K562 (cell line): Measurements from ENCODE around the gene FKBP7. TPM values are rescaled to one million over a fixed set of nuclear protein-coding genes. Genes with fewer than 3 reads are reported as not detected.

Experiments used
- EP400 ChIP-seq: fragments of 450-650 bp; IDR thresholded peaks from 2 replicates; pipeline ENCODE4 v1.6.1; 2017; ENCODE audit warnings: antibody characterized with exemption, mild to moderate bottlenecking, moderate library complexity
- FIP1L1 ChIP-seq: fragments of 200-400 bp; formaldehyde crosslinking; IDR thresholded peaks from 2 replicates; pipeline ENCODE4 v1.6.1; 2018; ENCODE audit warnings: mild to moderate bottlenecking, low read depth, low read length; ENCODE audit not compliant: poor library complexity, severe bottlenecking
- FOXA1 ChIP-seq: fragments of 450-650 bp; IDR thresholded peaks from 2 replicates; pipeline ENCODE4 v1.6.1; 2016; ENCODE audit warnings: mild to moderate bottlenecking, borderline replicate concordance
- FOXA3 ChIP-seq, 2 experiments: fragments of 450-650 bp in 1 of 2; sonication (generic) in 1 of 2; formaldehyde crosslinking; IDR thresholded peaks in 1 of 2; conservative IDR thresholded peaks in 1 of 2; 2 replicates each; pipeline versions ENCODE4 v1.4.0 to v1.8.0; 2020 to 2022; ENCODE audit warnings: mild to moderate bottlenecking in 2 of 2, missing genetic modification reagents in 1 of 2
- MECOM ChIP-seq: fragments of 250-450 bp; sonication (Bioruptor Pico); IDR thresholded peaks from 2 replicates; pipeline ENCODE4 v1.8.0; 2022; ENCODE audit warnings: inconsistent platforms
- NR2F6 ChIP-seq: fragments of 450-650 bp; formaldehyde crosslinking; IDR thresholded peaks from 2 replicates; pipeline ENCODE4 v1.4.0; 2020; ENCODE audit warnings: mild to moderate bottlenecking
- OTX1 ChIP-seq: fragments of 450-650 bp; formaldehyde crosslinking; IDR thresholded peaks from 2 replicates; pipeline ENCODE4 v1.4.0; 2022; ENCODE audit warnings: mild to moderate bottlenecking
- PHTF2 ChIP-seq: fragments of 250-450 bp; sonication (Bioruptor Pico); IDR thresholded peaks from 2 replicates; pipeline ENCODE4 v1.5.0; 2021; ENCODE audit warnings: mild to moderate bottlenecking
- POLR2A ChIP-seq: fragments of 450-650 bp; conservative IDR thresholded peaks from 2 replicates; pipeline ENCODE4 v1.6.1; 2016
- RAD51 ChIP-seq: fragments of 450-650 bp; IDR thresholded peaks from 2 replicates; pipeline ENCODE4 v1.7.1; 2016; ENCODE audit warnings: low read depth, mild to moderate bottlenecking, borderline replicate concordance
- RBM17 ChIP-seq: fragments of 200-400 bp; formaldehyde crosslinking; IDR thresholded peaks from 2 replicates; pipeline ENCODE4 v1.6.1; 2017; ENCODE audit warnings: low read depth, mild to moderate bottlenecking, low read length, borderline replicate concordance
- ZNF354B ChIP-seq: fragments of 250-450 bp; sonication (Bioruptor Pico); IDR thresholded peaks from 2 replicates; pipeline ENCODE4 v1.4.0; 2020
- ZNF561 ChIP-seq: fragments of 450-650 bp; formaldehyde crosslinking; conservative IDR thresholded peaks from 2 replicates; pipeline ENCODE4 v1.4.0; 2020; ENCODE audit warnings: mild to moderate bottlenecking, moderate library complexity
- ZNF778 ChIP-seq: fragments of 450-650 bp; formaldehyde crosslinking; IDR thresholded peaks from 2 replicates; pipeline ENCODE4 v1.4.0; 2020; ENCODE audit warnings: mild to moderate bottlenecking, moderate library complexity
- polyA plus RNA-seq, 8 experiments: library from polyadenylated mRNA; depleted of rRNA in 4 of 8; stranded (reverse) in 5 of 8; unstranded in 3 of 8; fragments of >200 nt; fragmentation: Nextera tagmentation in 2 of 8; fragmentation: Illumina TruSeq in 1 of 8; extraction: Ambion mirVana in 2 of 8; extraction: Trizol in 1 of 8; gene quantifications; 2 replicates each; pipeline versions ENCODE4 v1.2.1 to v1.2.3, GENCODE V29; 2011 to 2014; ENCODE audit warnings: inconsistent platforms in 1 of 8, missing spikeins in 1 of 8
- total RNA-seq, 7 experiments: library from RNA; depleted of rRNA in 6 of 7; stranded (reverse); fragments of >200 nt in 6 of 7; fragmentation: Illumina TruSeq in 2 of 7; extraction: Trizol in 2 of 7; gene quantifications; 2 replicates each; pipeline versions ENCODE4 v1.2.1 to v1.2.3, GENCODE V29; 2011 to 2021; ENCODE audit warnings: low replicate concordance in 1 of 7
- TF ChIP-seq, protein P1 (sequence below), 2 experiments: fragments of 450-650 bp; formaldehyde crosslinking in 1 of 2; IDR thresholded peaks; 2 replicates each; pipeline versions ENCODE4 v1.4.0 to v1.6.1; 2014 to 2020; ENCODE audit warnings: mild to moderate bottlenecking in 2 of 2, borderline replicate concordance in 1 of 2, low read depth in 1 of 2
- TF ChIP-seq, protein P2 (sequence below): sonication (generic); formaldehyde crosslinking; IDR thresholded peaks from 2 replicates; pipeline ENCODE4 v1.8.0; 2022; ENCODE audit warnings: mild to moderate bottlenecking, missing genetic modification reagents
- TF ChIP-seq, protein P3 (sequence below): fragments of 450-650 bp; conservative IDR thresholded peaks from 2 replicates; pipeline ENCODE4 v1.6.1; 2016; ENCODE audit warnings: missing genetic modification characterization, low read depth, mild to moderate bottlenecking, missing compliant biosample characterization, moderate library complexity

Gene FKBP7
- total and polyA plus RNA-seq, 9 of the 15 experiments (the other 6 are each of a cell fraction or from before 2014, with no cell fraction given) = 6.1 to 23.2 (median 19.0) TPM

DNA sequence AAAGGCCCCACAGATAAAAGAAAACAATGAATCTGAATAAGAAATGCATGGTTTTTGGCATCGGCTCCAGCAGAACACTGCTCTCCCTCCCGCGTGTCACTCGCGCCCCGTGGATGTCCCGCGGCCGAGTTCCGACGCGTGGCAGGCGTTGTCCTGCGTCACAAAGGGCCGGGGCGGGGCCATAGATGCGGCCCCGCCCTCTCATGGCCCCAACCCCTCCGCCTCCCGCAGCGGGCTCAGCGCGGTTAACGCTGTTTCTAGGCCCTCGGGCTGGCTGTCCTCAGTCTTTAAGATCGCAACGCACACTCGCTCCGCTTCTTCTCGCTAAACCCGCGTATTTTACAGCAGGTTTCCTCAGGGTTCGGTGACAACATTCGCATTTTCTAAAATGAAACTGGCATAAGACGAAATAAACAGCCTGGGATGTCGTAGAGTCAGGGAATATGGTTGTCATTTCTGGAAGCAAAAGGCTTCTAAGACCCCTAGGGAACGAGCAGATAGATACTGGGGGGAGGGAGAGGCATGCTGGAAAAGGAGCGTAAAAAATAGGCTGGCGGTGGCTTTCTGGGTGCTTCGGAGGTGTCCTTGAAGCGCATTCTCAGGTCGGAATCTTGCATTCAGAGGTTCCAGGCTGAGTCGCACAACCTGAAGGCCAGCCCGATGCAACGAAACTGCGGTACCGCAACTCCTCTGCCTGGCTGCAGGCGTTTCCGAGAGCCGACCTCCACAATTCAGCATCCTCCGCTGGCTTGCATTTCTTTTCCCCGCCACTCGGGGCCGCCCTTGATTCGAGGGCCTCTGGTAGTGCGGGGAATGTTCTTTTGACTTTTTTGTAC, at the start of gene FKBP7 (continued):
- TF ChIP-seq, protein P1, sequence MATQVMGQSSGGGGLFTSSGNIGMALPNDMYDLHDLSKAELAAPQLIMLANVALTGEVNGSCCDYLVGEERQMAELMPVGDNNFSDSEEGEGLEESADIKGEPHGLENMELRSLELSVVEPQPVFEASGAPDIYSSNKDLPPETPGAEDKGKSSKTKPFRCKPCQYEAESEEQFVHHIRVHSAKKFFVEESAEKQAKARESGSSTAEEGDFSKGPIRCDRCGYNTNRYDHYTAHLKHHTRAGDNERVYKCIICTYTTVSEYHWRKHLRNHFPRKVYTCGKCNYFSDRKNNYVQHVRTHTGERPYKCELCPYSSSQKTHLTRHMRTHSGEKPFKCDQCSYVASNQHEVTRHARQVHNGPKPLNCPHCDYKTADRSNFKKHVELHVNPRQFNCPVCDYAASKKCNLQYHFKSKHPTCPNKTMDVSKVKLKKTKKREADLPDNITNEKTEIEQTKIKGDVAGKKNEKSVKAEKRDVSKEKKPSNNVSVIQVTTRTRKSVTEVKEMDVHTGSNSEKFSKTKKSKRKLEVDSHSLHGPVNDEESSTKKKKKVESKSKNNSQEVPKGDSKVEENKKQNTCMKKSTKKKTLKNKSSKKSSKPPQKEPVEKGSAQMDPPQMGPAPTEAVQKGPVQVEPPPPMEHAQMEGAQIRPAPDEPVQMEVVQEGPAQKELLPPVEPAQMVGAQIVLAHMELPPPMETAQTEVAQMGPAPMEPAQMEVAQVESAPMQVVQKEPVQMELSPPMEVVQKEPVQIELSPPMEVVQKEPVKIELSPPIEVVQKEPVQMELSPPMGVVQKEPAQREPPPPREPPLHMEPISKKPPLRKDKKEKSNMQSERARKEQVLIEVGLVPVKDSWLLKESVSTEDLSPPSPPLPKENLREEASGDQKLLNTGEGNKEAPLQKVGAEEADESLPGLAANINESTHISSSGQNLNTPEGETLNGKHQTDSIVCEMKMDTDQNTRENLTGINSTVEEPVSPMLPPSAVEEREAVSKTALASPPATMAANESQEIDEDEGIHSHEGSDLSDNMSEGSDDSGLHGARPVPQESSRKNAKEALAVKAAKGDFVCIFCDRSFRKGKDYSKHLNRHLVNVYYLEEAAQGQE (IDR thresholded peaks at IDR 0.05; ENCODE audit: borderline replicate concordance) = peak; percentile 41; the same call in 1 of the 2 replicates
- TF ChIP-seq, protein P1 (CRISPR knock-in tag; IDR thresholded peaks at IDR 0.05; ENCODE audit: low read depth) = no peak
- no peak for TF ChIP-seq FIP1L1
- no peak for TF ChIP-seq ZNF561
- TF ChIP-seq, protein P2, sequence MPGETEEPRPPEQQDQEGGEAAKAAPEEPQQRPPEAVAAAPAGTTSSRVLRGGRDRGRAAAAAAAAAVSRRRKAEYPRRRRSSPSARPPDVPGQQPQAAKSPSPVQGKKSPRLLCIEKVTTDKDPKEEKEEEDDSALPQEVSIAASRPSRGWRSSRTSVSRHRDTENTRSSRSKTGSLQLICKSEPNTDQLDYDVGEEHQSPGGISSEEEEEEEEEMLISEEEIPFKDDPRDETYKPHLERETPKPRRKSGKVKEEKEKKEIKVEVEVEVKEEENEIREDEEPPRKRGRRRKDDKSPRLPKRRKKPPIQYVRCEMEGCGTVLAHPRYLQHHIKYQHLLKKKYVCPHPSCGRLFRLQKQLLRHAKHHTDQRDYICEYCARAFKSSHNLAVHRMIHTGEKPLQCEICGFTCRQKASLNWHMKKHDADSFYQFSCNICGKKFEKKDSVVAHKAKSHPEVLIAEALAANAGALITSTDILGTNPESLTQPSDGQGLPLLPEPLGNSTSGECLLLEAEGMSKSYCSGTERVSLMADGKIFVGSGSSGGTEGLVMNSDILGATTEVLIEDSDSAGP (CRISPR knock-in tag) = 0 out of 2 replicates have a peak, but pooled peaks have one; percentile 20
- TF ChIP-seq RAD51 = no peak
- TF ChIP-seq ZNF354B (CRISPR knock-in tag) = no peak
- peak in 1 of 2 experiments; percentile 41; a peak in 1 of 4 replicates for TF ChIP-seq FOXA3 (CRISPR knock-in tag; conservative IDR thresholded peaks at IDR 0.05 in 1 of 2, IDR thresholded peaks at IDR 0.05 in 1 of 2)
- TF ChIP-seq POLR2A = peak; percentile 85
- peak; percentile 43; the same call in 1 of the 2 replicates for TF ChIP-seq OTX1 (CRISPR knock-in tag)
- TF ChIP-seq MECOM = no peak
- no peak for TF ChIP-seq PHTF2 (CRISPR knock-in tag)
- TF ChIP-seq ZNF778 = no peak
- no peak for TF ChIP-seq FOXA1
- TF ChIP-seq, protein P3, sequence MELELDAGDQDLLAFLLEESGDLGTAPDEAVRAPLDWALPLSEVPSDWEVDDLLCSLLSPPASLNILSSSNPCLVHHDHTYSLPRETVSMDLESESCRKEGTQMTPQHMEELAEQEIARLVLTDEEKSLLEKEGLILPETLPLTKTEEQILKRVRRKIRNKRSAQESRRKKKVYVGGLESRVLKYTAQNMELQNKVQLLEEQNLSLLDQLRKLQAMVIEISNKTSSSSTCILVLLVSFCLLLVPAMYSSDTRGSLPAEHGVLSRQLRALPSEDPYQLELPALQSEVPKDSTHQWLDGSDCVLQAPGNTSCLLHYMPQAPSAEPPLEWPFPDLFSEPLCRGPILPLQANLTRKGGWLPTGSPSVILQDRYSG (tag) = peak; percentile 21; the same call in 1 of the 2 replicates
- TF ChIP-seq EP400 = peak; percentile 93
- no peak for TF ChIP-seq RBM17
- no peak for TF ChIP-seq NR2F6
